GM12878 (cell line): ENCODE data around the gene VAV2. TPM values are rescaled to one million over a fixed set of nuclear protein-coding genes. Genes with fewer than 3 reads are reported as not detected.

Experiments used
- ATAC-seq: fragments of 200-7000 bp; cut with Tn5 transposase; 3 replicates; pipeline ENCODE4 v1.9.1; 2020; ENCODE audit warnings: mild to moderate bottlenecking, moderate library complexity
- BruUV-seq: library from RNA; stranded (reverse); fragments of 400-500 nt; replicated peaks from 2 replicates; lab custom pipeline; 2021; lab: Mats Ljungman, UMichigan
- CTCF ChIA-PET: fragments of 300-600 bp; sonication (Branson Sonifier 250); formaldehyde crosslinking; extraction: SDS; loops from one replicate; lab custom pipeline; 2021; ENCODE audit warnings: inconsistent platforms; lab: Yijun Ruan, JAX
- POLR2A ChIA-PET: fragments of 350-600 bp; formaldehyde crosslinking; extraction: SDS; loops from one replicate; lab custom pipeline; 2021; ENCODE audit warnings: inconsistent platforms; lab: Charles Lee
- RAD21 ChIA-PET: fragments of 300-600 bp; sonication (Branson Sonifier 250); formaldehyde crosslinking; loops from one replicate; lab custom pipeline; 2023; ENCODE audit warnings: antibody characterized with exemption; ENCODE audit not compliant: unreplicated experiment; lab: Charles Lee
- SMC1A ChIA-PET: fragments of 300-600 bp; sonication (Branson Sonifier 250); formaldehyde crosslinking; loops from one replicate; lab custom pipeline; 2023; ENCODE audit not compliant: unreplicated experiment, uncharacterized antibody; lab: Charles Lee
- DNase-seq: peaks from one replicate; pipeline ENCODE4 v3.0.0-alpha.2; 2011; ENCODE audit warnings: low read depth, low spot score
- FAIRE-seq: peaks from 3 replicates; lab custom pipeline; 2011; peaks lifted over from hg19 to GRCh38; lab: Jason Lieb, UNC
- H2AFZ ChIP-seq: 2 replicates; pipeline ENCODE4 v1.6.0; 2011; ENCODE audit warnings: low read depth, low read length, control low read depth; ENCODE audit not compliant: control insufficient read depth
- H3K27ac ChIP-seq: 2 replicates; pipeline ENCODE4 v1.5.1; 2011; ENCODE audit warnings: control low read depth; ENCODE audit not compliant: control insufficient read depth, insufficient read depth
- H3K27me3 ChIP-seq, 2 experiments: replicated peaks in 1 of 2; 2 replicates each; pipeline versions ENCODE4 v1.6.0 to v1.6.1; 2011; ENCODE audit warnings: low read length in 1 of 2; ENCODE audit not compliant: control insufficient read depth in 2 of 2, insufficient read depth in 2 of 2
- H3K36me3 ChIP-seq, 2 experiments: 2 replicates each; pipeline ENCODE4 v1.5.1; 2011; ENCODE audit warnings: low read length in 1 of 2; ENCODE audit not compliant: control insufficient read depth in 2 of 2, insufficient read depth in 2 of 2
- H3K4me1 ChIP-seq: 2 replicates; pipeline ENCODE4 v1.6.1; 2011; ENCODE audit warnings: mild to moderate bottlenecking, low read length, moderate library complexity, mixed read lengths; ENCODE audit not compliant: control insufficient read depth, insufficient read depth
- H3K4me2 ChIP-seq: 2 replicates; pipeline ENCODE4 v1.6.0; 2011; ENCODE audit warnings: control low read depth; ENCODE audit not compliant: control insufficient read depth, insufficient read depth
- H3K4me3 ChIP-seq: fragments of 200-600 bp; sonication (generic); 2 replicates; pipeline ENCODE4 v1.5.1; 2016
- H3K79me2 ChIP-seq: 2 replicates; pipeline ENCODE4 v1.6.0; 2011; ENCODE audit warnings: low read length; ENCODE audit not compliant: control insufficient read depth, insufficient read depth
- H3K9ac ChIP-seq: 2 replicates; pipeline ENCODE4 v1.8.0; 2011; ENCODE audit warnings: low read length, control low read depth, mixed read lengths; ENCODE audit not compliant: control insufficient read depth, insufficient read depth
- H3K9me3 ChIP-seq: replicated peaks from 3 replicates; pipeline ENCODE4 v1.5.1; 2011; ENCODE audit warnings: mild to moderate bottlenecking, low read length; ENCODE audit not compliant: control insufficient read depth, insufficient read depth
- H4K20me1 ChIP-seq: 2 replicates; pipeline ENCODE4 v1.6.0; 2011; ENCODE audit not compliant: control insufficient read depth, insufficient read depth
- WGBS: methylation state at CpG from one replicate; pipeline ENCODE4 v1.1.6; 2016; ENCODE audit warnings: low lambda C conversion rate; ENCODE audit not compliant: insufficient replicate concordance, insufficient coverage; ENCODE audit errors: missing lambda C conversion rate; 5-methylcytosine and 5-hydroxymethylcytosine counted together
- in situ Hi-C: fragments of 300-500 bp; cut with MboI; formaldehyde crosslinking; loops from 9 replicates; pipeline ENCODE4 v1.14.3; 2018; ENCODE audit warnings: mixed read lengths
- intact Hi-C: fragments of 100-400 bp; cut with micrococcal nuclease; formaldehyde crosslinking; loops from one replicate; pipeline ENCODE4 v1.14.2; 2022; ENCODE audit not compliant: unreplicated experiment
- polyA plus RNA-seq, 11 experiments: library from polyadenylated mRNA; depleted of rRNA in 4 of 11; unstranded in 6 of 11; stranded (reverse) in 5 of 11; fragments of >200 nt; fragmentation: Nextera tagmentation in 4 of 11; fragmentation: Illumina TruSeq in 1 of 11; extraction: Ambion mirVana in 4 of 11; extraction: Trizol in 1 of 11; gene quantifications; 1 replicate in 1 of 11; 2 replicates in 10 of 11; pipeline versions ENCODE4 v1.2.1 to v1.2.3, GENCODE V29; 2011 to 2016; ENCODE audit warnings: inconsistent platforms in 2 of 11, missing spikeins in 2 of 11, low read depth in 1 of 11
- total RNA-seq, 4 experiments: library from RNA; depleted of rRNA in 3 of 4; stranded (reverse); fragments of >200 nt in 3 of 4; fragmentation: Illumina TruSeq in 1 of 4; extraction: Trizol in 1 of 4; gene quantifications; 2 replicates each; pipeline versions ENCODE4 v1.2.1 to v1.2.3, GENCODE V29; 2013 to 2021
- TF ChIP-seq, protein P1 (sequence below): IDR thresholded peaks from 2 replicates; pipeline ENCODE4 v1.6.1; 2012; ENCODE audit warnings: low read depth, low read length, improper control_type of control experiment
- TF ChIP-seq, protein P2 (sequence below): fragments of 450-650 bp; conservative IDR thresholded peaks from 2 replicates; pipeline ENCODE4 v1.6.1; 2017; ENCODE audit warnings: mild to moderate bottlenecking, moderate library complexity

The VAV2 gene
- total and polyA plus RNA-seq, 10 of the 15 experiments (the other 5 are each of a cell fraction or from before 2014, with no cell fraction given) = 0.13 to 43.9 (median 16.9) TPM

DNA sequence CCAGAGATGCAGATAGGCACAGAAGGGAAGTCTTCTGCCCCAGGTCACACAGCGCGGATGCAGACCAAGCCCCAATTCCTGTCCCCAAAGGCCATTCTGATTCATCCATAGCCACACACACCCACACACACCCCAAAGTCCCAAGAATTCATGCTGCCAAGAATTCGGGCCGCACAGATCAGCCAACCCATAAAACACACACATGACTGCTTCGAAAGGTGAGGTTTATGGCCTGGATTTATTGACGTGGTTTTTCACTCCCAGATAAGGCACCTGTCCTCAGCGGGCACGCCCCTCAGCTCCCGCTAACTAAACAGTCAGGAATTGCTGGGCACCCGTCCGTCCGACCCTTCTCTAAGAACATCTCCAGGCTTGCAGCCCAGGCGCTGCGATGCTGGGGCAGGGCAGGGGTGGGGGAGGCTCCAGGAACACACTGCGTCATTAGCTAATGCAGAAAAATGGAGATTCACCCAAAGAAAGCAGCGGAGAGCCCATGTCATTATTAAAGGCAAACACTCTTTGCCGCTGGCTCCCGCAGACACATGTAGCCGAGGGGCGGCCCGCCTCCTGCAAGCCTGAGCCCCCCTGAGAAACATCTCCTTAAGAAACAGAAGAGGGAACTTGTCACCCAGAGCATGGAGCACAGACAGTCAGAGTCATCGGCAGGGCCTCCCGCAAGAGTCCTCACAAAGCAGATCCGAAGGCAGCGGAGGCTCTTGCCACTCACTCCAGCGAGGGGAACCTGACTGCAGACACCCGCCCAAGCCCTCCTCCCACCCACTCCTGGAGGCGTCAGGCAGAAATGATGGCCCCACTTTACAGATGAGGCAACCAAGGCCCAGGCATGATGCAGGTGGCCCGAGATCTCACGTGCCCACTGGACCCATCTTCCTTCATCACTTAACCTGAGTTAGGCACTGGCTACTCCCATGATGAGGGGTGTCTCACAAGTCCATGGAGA is 19.9 kb downstream of the VAV2 start:
- BruUV-seq = no TSS peak
- ChIA-PET POLR2A (no interaction called here), CTCF (no interaction called here), SMC1A (no interaction called here), RAD21 (no interaction called here)
- Histone ChIP-seq H2AFZ (no peak overlapping the region), H3K4me3 (no peak overlapping the region), H3K27me3 (no peaks in the 10 kb centered on the region), H3K79me2 (peaks cover 89% of the 10 kb centered on the region), H3K36me3 (peaks cover 2 to 3% of the 10 kb centered on the region in 2 experiments; a peak in 2 of 4 replicates), H3K4me1 (peaks cover 43% of the 10 kb centered on the region), H3K4me2 (peak overlapping the region; percentile 31; the same call in 1 of the 2 replicates), H3K9ac (no peak overlapping the region), H3K27ac (no peak overlapping the region), H4K20me1 (no peaks in the 10 kb centered on the region), H3K9me3 (no peaks in the 10 kb centered on the region)
- TF ChIP-seq, protein P1, sequence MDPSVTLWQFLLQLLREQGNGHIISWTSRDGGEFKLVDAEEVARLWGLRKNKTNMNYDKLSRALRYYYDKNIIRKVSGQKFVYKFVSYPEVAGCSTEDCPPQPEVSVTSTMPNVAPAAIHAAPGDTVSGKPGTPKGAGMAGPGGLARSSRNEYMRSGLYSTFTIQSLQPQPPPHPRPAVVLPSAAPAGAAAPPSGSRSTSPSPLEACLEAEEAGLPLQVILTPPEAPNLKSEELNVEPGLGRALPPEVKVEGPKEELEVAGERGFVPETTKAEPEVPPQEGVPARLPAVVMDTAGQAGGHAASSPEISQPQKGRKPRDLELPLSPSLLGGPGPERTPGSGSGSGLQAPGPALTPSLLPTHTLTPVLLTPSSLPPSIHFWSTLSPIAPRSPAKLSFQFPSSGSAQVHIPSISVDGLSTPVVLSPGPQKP = no peak
- TF ChIP-seq, protein P2, sequence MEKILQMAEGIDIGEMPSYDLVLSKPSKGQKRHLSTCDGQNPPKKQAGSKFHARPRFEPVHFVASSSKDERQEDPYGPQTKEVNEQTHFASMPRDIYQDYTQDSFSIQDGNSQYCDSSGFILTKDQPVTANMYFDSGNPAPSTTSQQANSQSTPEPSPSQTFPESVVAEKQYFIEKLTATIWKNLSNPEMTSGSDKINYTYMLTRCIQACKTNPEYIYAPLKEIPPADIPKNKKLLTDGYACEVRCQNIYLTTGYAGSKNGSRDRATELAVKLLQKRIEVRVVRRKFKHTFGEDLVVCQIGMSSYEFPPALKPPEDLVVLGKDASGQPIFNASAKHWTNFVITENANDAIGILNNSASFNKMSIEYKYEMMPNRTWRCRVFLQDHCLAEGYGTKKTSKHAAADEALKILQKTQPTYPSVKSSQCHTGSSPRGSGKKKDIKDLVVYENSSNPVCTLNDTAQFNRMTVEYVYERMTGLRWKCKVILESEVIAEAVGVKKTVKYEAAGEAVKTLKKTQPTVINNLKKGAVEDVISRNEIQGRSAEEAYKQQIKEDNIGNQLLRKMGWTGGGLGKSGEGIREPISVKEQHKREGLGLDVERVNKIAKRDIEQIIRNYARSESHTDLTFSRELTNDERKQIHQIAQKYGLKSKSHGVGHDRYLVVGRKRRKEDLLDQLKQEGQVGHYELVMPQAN = no peak
- intact Hi-C loops = no loop called here
- DNase-seq (no peak), FAIRE-seq (no peak), ATAC-seq (no peak)
- 79% methylated on average over 30 of the region's 30 CpGs for WGBS
- in situ Hi-C loops = no loop called here
